Vagina (tissue), 2 donors: Measurements from ENCODE around the gene DDR2.
"Not testable (repeated sequence)": the region's sequence is repeated elsewhere in the genome, so short reads cannot be mapped to it uniquely, and the experiment has no call there.

ENCODE experiments used
- POLR2A ChIP-seq, 2 donors: fragments of 450-650 bp; IDR thresholded peaks; one replicate each; pipeline ENCODE4 v1.6.1; 2017; ENCODE audit warnings: antibody characterized with exemption in 2 of 2, mild to moderate bottlenecking in 2 of 2, moderate library complexity in 2 of 2
- POLR2AphosphoS5 ChIP-seq, 2 donors: sonication (generic); formaldehyde crosslinking; IDR thresholded peaks; one replicate each; pipeline ENCODE4 v1.9.0; 2017; ENCODE audit warnings: antibody characterized with exemption in 2 of 2, mild to moderate bottlenecking in 2 of 2, low read depth in 1 of 2; ENCODE audit not compliant: insufficient read depth in 1 of 2
- TF ChIP-seq, protein P1 (sequence below), 3 experiments: fragments of 450-650 bp in 2 of 3; fragments of 200-600 bp in 1 of 3; sonication (generic) in 1 of 3; IDR thresholded peaks; one replicate each; pipeline ENCODE4 v1.5.1; 2017 to 2019; ENCODE audit warnings: antibody characterized with exemption in 3 of 3, mild to moderate bottlenecking in 2 of 3, moderate library complexity in 2 of 3

GRCh38 chr1:162603117-162603516, 29.1 kb upstream of the DDR2 start:
- TF ChIP-seq, protein P1, sequence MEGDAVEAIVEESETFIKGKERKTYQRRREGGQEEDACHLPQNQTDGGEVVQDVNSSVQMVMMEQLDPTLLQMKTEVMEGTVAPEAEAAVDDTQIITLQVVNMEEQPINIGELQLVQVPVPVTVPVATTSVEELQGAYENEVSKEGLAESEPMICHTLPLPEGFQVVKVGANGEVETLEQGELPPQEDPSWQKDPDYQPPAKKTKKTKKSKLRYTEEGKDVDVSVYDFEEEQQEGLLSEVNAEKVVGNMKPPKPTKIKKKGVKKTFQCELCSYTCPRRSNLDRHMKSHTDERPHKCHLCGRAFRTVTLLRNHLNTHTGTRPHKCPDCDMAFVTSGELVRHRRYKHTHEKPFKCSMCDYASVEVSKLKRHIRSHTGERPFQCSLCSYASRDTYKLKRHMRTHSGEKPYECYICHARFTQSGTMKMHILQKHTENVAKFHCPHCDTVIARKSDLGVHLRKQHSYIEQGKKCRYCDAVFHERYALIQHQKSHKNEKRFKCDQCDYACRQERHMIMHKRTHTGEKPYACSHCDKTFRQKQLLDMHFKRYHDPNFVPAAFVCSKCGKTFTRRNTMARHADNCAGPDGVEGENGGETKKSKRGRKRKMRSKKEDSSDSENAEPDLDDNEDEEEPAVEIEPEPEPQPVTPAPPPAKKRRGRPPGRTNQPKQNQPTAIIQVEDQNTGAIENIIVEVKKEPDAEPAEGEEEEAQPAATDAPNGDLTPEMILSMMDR (IDR thresholded peaks at IDR 0.05) = not testable (repeated sequence)
- not testable (repeated sequence) for TF ChIP-seq POLR2A (IDR thresholded peaks at IDR 0.05); POLR2AphosphoS5 (IDR thresholded peaks at IDR 0.05; ENCODE audit: insufficient read depth in 1 of 2, low read depth in 1 of 2)
